Trophoblast cell (in vitro differentiated cells and primary cell): ENCODE results near the gene XG.
"Not testable (repeated sequence)": the region's sequence is repeated elsewhere in the genome, so short reads cannot be mapped to it uniquely, and the experiment has no call there.

Experiments
- DNase-seq, 2 donors: peaks; one replicate each; pipeline ENCODE4 v3.0.0-alpha.2; 2016
- H2AFZ ChIP-seq: 2 replicates; pipeline ENCODE4 v1.6.1; 2013; ENCODE audit warnings: low read length, moderate library complexity, mild to moderate bottlenecking; ENCODE audit not compliant: insufficient read depth, poor library complexity
- H2AK5ac ChIP-seq: 2 replicates; pipeline ENCODE4 v1.6.1; 2013; ENCODE audit warnings: mild to moderate bottlenecking, low read length
- H2BK120ac ChIP-seq: 2 replicates; pipeline ENCODE4 v1.6.1; 2013; ENCODE audit warnings: low read length, mild to moderate bottlenecking, moderate library complexity; ENCODE audit not compliant: insufficient read depth, poor library complexity
- H2BK12ac ChIP-seq: 2 replicates; pipeline ENCODE4 v1.6.1; 2013; ENCODE audit warnings: mild to moderate bottlenecking, low read length, moderate library complexity
- H2BK5ac ChIP-seq: 2 replicates; pipeline ENCODE4 v1.6.1; 2013; ENCODE audit warnings: low read length, low read depth, moderate library complexity, mild to moderate bottlenecking; ENCODE audit not compliant: poor library complexity
- H3K14ac ChIP-seq: 2 replicates; pipeline ENCODE4 v1.6.1; 2013; ENCODE audit warnings: mild to moderate bottlenecking, low read length
- H3K18ac ChIP-seq: 2 replicates; pipeline ENCODE4 v1.6.1; 2013; ENCODE audit warnings: mild to moderate bottlenecking, low read length
- H3K23ac ChIP-seq: 2 replicates; pipeline ENCODE4 v1.6.1; 2013; ENCODE audit warnings: low read length
- H3K27ac ChIP-seq: 2 replicates; pipeline ENCODE4 v1.5.1; 2013; ENCODE audit warnings: low read depth, mild to moderate bottlenecking, inconsistent platforms, low read length, moderate library complexity
- H3K27me3 ChIP-seq: 2 replicates; pipeline ENCODE4 v1.6.1; 2013; ENCODE audit warnings: inconsistent platforms, mild to moderate bottlenecking, low read length, moderate library complexity; ENCODE audit not compliant: insufficient read depth
- H3K36me3 ChIP-seq, 2 experiments: 1 replicate in 1 of 2; 2 replicates in 1 of 2; pipeline ENCODE4 v1.6.1; 2013; ENCODE audit warnings: low read length in 2 of 2, mild to moderate bottlenecking in 2 of 2, moderate library complexity in 1 of 2; ENCODE audit not compliant: insufficient read depth in 2 of 2, control insufficient read depth in 1 of 2
- H3K4ac ChIP-seq: 2 replicates; pipeline ENCODE4 v1.6.1; 2013; ENCODE audit warnings: low read depth, mild to moderate bottlenecking, low read length, moderate library complexity
- H3K4me1 ChIP-seq, 2 experiments: 1 replicate in 1 of 2; 2 replicates in 1 of 2; pipeline ENCODE4 v1.6.1; 2013; ENCODE audit warnings: low read length in 2 of 2, mild to moderate bottlenecking in 2 of 2, moderate library complexity in 1 of 2; ENCODE audit not compliant: insufficient read depth in 2 of 2, control insufficient read depth in 1 of 2
- H3K4me2 ChIP-seq: 2 replicates; pipeline ENCODE4 v1.6.1; 2013; ENCODE audit warnings: inconsistent platforms, mild to moderate bottlenecking, low read length, moderate library complexity
- H3K4me3 ChIP-seq: 2 replicates; pipeline ENCODE4 v1.5.1; 2013; ENCODE audit warnings: mild to moderate bottlenecking, low read depth, low read length, inconsistent platforms
- H3K79me1 ChIP-seq: one replicate; pipeline ENCODE4 v1.6.1; 2013; ENCODE audit warnings: low read length
- H3K79me2 ChIP-seq: 2 replicates; pipeline ENCODE4 v1.6.1; 2013; ENCODE audit warnings: low read length, mild to moderate bottlenecking; ENCODE audit not compliant: control insufficient read depth, insufficient read depth, poor library complexity
- H3K9ac ChIP-seq: 2 replicates; pipeline ENCODE4 v1.6.1; 2013; ENCODE audit warnings: mild to moderate bottlenecking, low read length
- H3K9me3 ChIP-seq: 2 replicates; pipeline ENCODE4 v1.6.1; 2013; ENCODE audit warnings: low read depth, mild to moderate bottlenecking, control low read depth, inconsistent platforms, low read length; ENCODE audit not compliant: insufficient read depth
- H4K12ac ChIP-seq: 2 replicates; pipeline ENCODE4 v1.6.1; 2013; ENCODE audit warnings: low read depth, mild to moderate bottlenecking, low read length, moderate library complexity
- H4K8ac ChIP-seq: 2 replicates; pipeline ENCODE4 v1.6.1; 2013; ENCODE audit warnings: low read depth, mild to moderate bottlenecking, low read length, moderate library complexity
- H4K91ac ChIP-seq: one replicate; pipeline ENCODE4 v1.6.1; 2013; ENCODE audit warnings: low read depth, mild to moderate bottlenecking, low read length, moderate library complexity
- WGBS: extraction: QIAGEN DNeasy Blood & Tissue Kit; methylation state at CpG from one replicate; pipeline ENCODE4 v1.1.7; 2013; ENCODE audit warnings: missing lambda C conversion rate; ENCODE audit not compliant: insufficient read length, insufficient coverage; ENCODE audit errors: extremely low coverage; 5-methylcytosine and 5-hydroxymethylcytosine counted together

Gene XG

GRCh38 chrX:2811271-2811670 is 59.4 kb downstream of the XG start:
- no peak overlapping the region for H2AK5ac ChIP-seq
- H3K18ac ChIP-seq: no peak overlapping the region
- no peak overlapping the region for H4K8ac ChIP-seq
- no peak overlapping the region for H3K23ac ChIP-seq
- no peak overlapping the region for H3K4me3 ChIP-seq
- H4K12ac ChIP-seq: no peak overlapping the region
- H3K14ac ChIP-seq: no peak overlapping the region
- H2AFZ ChIP-seq: no peak overlapping the region
- H2BK120ac ChIP-seq: no peak overlapping the region
- DNase-seq: no peak
- no peaks in the 10 kb centered on the region for H3K36me3 ChIP-seq
- H3K27me3 ChIP-seq: no peaks in the 10 kb centered on the region
- no peak overlapping the region for H2BK12ac ChIP-seq
- H3K79me1 ChIP-seq: no peaks in the 10 kb centered on the region
- H3K27ac ChIP-seq: no peak overlapping the region
- no peak overlapping the region for H3K4ac ChIP-seq
- no peaks in the 10 kb centered on the region for H3K9me3 ChIP-seq
- no CpG with 5 or more reads among the region's 5 CpGs for WGBS
- no peak overlapping the region for H4K91ac ChIP-seq
- no peak overlapping the region for H3K4me2 ChIP-seq
- H3K9ac ChIP-seq: no peak overlapping the region
- peaks cover 0 to 6% of the 10 kb centered on the region in 2 experiments for H3K4me1 ChIP-seq
- H3K79me2 ChIP-seq: no peaks in the 10 kb centered on the region
- H2BK5ac ChIP-seq: no peak overlapping the region

DNA sequence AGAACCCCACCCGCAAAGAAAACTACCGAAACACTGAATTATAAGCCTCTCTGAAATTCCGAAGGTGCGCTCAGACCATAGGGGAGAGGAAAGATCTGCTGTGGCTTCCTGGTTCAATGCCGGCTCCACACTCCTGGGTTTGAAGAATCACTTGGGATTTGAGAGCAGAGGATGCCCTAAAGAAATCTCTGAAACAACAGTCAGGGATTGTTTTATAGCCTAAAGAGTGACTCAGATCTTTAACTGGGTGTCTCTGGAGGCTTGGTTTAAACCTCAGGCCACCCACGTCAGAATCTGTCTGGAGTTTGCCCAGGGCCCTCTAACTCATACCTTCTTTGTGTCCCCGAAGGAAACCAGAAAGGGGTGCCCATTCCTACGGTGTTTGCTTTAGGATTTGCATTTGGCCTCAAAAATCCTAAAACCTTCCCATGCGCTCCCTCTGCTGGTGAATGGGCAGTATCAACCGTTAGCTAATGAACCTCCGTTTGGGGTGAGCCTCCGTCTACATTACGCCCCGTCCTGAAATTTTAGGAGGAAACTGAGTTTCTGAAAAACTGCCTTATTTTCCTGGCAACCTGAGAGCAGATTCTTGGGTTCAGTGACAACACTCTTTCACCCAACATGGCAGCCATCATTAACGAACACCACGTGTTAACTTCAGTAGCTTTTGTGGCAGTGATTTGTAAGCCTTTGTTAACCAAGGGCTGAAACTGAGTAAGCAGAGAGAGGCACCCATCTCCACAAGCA is 60.5 kb downstream of the XG start:
- not testable (repeated sequence) for H3K79me1 ChIP-seq, H3K14ac ChIP-seq, H2AK5ac ChIP-seq, H3K9me3 ChIP-seq, H3K9ac ChIP-seq, H3K79me2 ChIP-seq, H2BK120ac ChIP-seq, H3K4ac ChIP-seq, H3K23ac ChIP-seq, H3K18ac ChIP-seq, H3K4me1 ChIP-seq, H2AFZ ChIP-seq, H3K4me3 ChIP-seq, H3K27ac ChIP-seq, H4K12ac ChIP-seq, H2BK12ac ChIP-seq, H2BK5ac ChIP-seq, H3K27me3 ChIP-seq, H3K36me3 ChIP-seq
- no CpG with 5 or more reads among the region's 16 CpGs for WGBS
- Histone ChIP-seq H4K8ac (peak overlapping the region; percentile 73), H3K4me2 (peak overlapping the region; percentile 27), H4K91ac (peak overlapping the region; percentile 14)
- DNase-seq: peak in 1 of 2 donors; percentile 57

DNA sequence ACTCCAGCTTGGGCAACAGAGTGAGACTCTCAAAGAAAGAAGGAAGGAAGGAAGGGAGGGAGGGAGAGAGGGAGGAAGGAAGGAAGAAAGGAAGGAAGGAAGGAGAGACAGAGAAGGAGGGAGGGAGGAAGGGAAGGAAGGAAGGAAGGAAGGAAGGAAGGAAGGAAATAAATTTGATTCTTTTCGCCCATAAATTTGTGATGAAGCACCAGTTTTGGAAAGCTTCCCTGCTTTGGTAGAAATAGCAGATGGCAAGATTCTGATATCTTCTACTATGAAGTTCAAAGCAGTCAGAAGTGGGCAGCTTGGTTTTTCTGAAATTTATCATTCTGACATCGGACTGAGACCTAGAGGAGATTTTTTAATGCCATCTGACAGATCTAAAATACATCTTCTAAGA is 65.2 kb downstream of the XG start:
- Histone ChIP-seq H3K4me2 (no peak overlapping the region), H3K4ac (no peak overlapping the region), H3K23ac (no peak overlapping the region), H3K4me3 (no peak overlapping the region), H2AK5ac (no peak overlapping the region), H3K79me1 (no peaks in the 10 kb centered on the region), H4K12ac (no peak overlapping the region), H3K27me3 (no peaks in the 10 kb centered on the region), H4K8ac (no peak overlapping the region), H3K9ac (no peak overlapping the region), H3K27ac (no peak overlapping the region), H3K14ac (no peak overlapping the region), H2BK120ac (no peak overlapping the region), H4K91ac (no peak overlapping the region), H3K9me3 (no peaks in the 10 kb centered on the region), H3K4me1 (peaks cover 0 to 3% of the 10 kb centered on the region in 2 experiments), H3K79me2 (no peaks in the 10 kb centered on the region), H2BK12ac (no peak overlapping the region), H2BK5ac (no peak overlapping the region), H3K18ac (no peak overlapping the region), H3K36me3 (no peaks in the 10 kb centered on the region), H2AFZ (no peak overlapping the region)
- no CpG with 5 or more reads among the region's 2 CpGs for WGBS
- no peak for DNase-seq

- Histone ChIP-seq H4K91ac (no peak overlapping the region), H3K27ac (no peak overlapping the region), H2BK12ac (no peak overlapping the region), H2AFZ (no peak overlapping the region), H2AK5ac (no peak overlapping the region), H3K27me3 (no peaks in the 10 kb centered on the region), H3K18ac (no peak overlapping the region), H3K79me1 (no peaks in the 10 kb centered on the region), H2BK120ac (no peak overlapping the region), H2BK5ac (no peak overlapping the region), H3K4ac (no peak overlapping the region), H3K9ac (no peak overlapping the region), H4K8ac (no peak overlapping the region), H3K36me3 (no peaks in the 10 kb centered on the region), H3K23ac (no peak overlapping the region), H3K79me2 (no peaks in the 10 kb centered on the region), H3K14ac (no peak overlapping the region), H4K12ac (no peak overlapping the region), H3K9me3 (no peaks in the 10 kb centered on the region), H3K4me1 (no peaks in the 10 kb centered on the region), H3K4me3 (no peak overlapping the region), H3K4me2 (no peak overlapping the region)
- no CpG with 5 or more reads among the region's 9 CpGs for WGBS
- peak in 1 of 2 donors; percentile 67 for DNase-seq
These were observed 67.7 kb downstream of the XG start for GRCh38 chrX:2819345-2820135.
